ENCODE measurements around the gene TRAPPC4. TPM values are rescaled to one million over a fixed set of nuclear protein-coding genes. Genes with fewer than 3 reads are reported as not detected.

TRAPPC4 gene
- polyA plus RNA-seq, 1 donor (not counting 4 experiments of a cell fraction or from before 2014, with no cell fraction given) = 121 TPM

- Histone ChIP-seq H3K27me3 (ENCODE audit: control insufficient read depth, extremely low read depth, insufficient read depth, low read length) (no peaks in the 10 kb centered on the region), H3K4me1 (ENCODE audit: control insufficient read depth, extremely low read depth, insufficient read depth, low read length) (peaks cover 14% of the 10 kb centered on the region), H4K20me1 (ENCODE audit: control insufficient read depth, extremely low read depth, insufficient read depth, low read length) (no peaks in the 10 kb centered on the region), H3K9ac (ENCODE audit: control insufficient read depth, extremely low read depth, insufficient read depth, low read length) (no peak overlapping the region), H3K9me1 (ENCODE audit: control insufficient read depth, extremely low read depth, insufficient read depth, low read length) (no peaks in the 10 kb centered on the region), H3K4me3 (ENCODE audit: control insufficient read depth in 2 of 3, extremely low read depth in 1 of 3, insufficient read depth in 2 of 3, low read depth in 1 of 3, low read length in 3 of 3) (no peak overlapping the region), H2AFZ (ENCODE audit: control insufficient read depth, low read length) (no peak overlapping the region), H3K27ac (ENCODE audit: control insufficient read depth, insufficient read depth, low read length) (no peak overlapping the region), H3K4me2 (ENCODE audit: control insufficient read depth, extremely low read depth, insufficient read depth, low read depth, low read length) (no peak overlapping the region), H3K79me2 (ENCODE audit: control insufficient read depth, insufficient read depth, low read length) (peaks cover 9% of the 10 kb centered on the region), H3K36me3 (ENCODE audit: control insufficient read depth in 2 of 2, extremely low read depth in 1 of 2, insufficient read depth in 2 of 2, low read length in 2 of 2) (peaks cover 24 to 40% of the 10 kb centered on the region in 2 experiments), H3K9me3 (ENCODE audit: control insufficient read depth, low read depth, low read length) (no peaks in the 10 kb centered on the region)
- no peak for TF ChIP-seq EZH2 (IDR thresholded peaks at IDR 0.05; ENCODE audit: low read length)
- TF ChIP-seq, protein P1, sequence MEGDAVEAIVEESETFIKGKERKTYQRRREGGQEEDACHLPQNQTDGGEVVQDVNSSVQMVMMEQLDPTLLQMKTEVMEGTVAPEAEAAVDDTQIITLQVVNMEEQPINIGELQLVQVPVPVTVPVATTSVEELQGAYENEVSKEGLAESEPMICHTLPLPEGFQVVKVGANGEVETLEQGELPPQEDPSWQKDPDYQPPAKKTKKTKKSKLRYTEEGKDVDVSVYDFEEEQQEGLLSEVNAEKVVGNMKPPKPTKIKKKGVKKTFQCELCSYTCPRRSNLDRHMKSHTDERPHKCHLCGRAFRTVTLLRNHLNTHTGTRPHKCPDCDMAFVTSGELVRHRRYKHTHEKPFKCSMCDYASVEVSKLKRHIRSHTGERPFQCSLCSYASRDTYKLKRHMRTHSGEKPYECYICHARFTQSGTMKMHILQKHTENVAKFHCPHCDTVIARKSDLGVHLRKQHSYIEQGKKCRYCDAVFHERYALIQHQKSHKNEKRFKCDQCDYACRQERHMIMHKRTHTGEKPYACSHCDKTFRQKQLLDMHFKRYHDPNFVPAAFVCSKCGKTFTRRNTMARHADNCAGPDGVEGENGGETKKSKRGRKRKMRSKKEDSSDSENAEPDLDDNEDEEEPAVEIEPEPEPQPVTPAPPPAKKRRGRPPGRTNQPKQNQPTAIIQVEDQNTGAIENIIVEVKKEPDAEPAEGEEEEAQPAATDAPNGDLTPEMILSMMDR (optimal IDR thresholded peaks at IDR 0.05 in 1 of 3, IDR thresholded peaks at IDR 0.05 in 1 of 3, conservative IDR thresholded peaks at IDR 0.05 in 1 of 3; ENCODE audit: extremely low read depth in 1 of 3, insufficient read depth in 2 of 3, low read length in 3 of 3) = no peak
- FAIRE-seq = no peak
- dilution Hi-C loops (cut with MboI; ENCODE audit: extremely low pct_ligation_motif_present, low sequenced_read_pairs) = no loop called here
- no peak for DNase-seq (ENCODE audit: low read depth, low spot score)
Observed at GRCh38 chr11:119027561-119028345, 9.2 kb downstream of the TRAPPC4 start.

DNA sequence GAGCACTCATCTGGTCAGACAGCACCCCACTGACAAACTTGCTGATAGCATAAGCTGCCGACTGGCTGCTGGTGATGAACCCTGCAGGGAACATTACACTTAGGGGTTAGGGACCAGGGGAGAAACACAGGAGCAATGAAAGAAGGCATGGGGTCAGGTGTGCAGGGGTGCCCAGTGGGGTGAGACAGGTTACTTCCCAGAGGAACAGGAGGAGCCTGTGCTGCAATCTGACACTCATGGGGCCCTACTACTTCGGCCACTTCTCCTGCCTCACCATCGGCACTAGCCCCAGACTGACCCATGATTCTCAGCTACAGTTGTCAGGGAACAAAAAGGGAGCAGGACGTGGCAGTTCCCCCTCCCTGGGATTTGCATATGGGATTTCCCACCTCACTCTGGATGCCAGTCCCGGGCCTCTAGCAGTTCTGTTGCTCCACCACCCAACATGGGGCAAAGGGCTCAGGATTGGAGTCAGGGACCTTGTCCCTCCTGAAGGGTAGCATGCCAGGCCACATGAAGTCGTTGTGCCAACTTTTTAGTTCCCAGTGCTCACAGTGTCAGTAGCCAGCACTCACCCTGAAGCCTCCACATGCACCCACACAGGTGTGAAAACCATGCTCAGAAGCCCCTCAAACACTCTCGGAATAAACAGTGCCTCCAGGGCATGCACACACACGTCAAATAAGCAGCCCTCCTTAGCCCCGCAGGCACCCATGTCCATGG lies 9.9 kb downstream of the TRAPPC4 start:
- dilution Hi-C loops (cut with MboI; ENCODE audit: extremely low pct_ligation_motif_present, low sequenced_read_pairs) = no loop called here
- FAIRE-seq = no peak
- Histone ChIP-seq H3K27ac (ENCODE audit: control insufficient read depth, insufficient read depth, low read length) (no peak overlapping the region), H4K20me1 (ENCODE audit: control insufficient read depth, extremely low read depth, insufficient read depth, low read length) (no peaks in the 10 kb centered on the region), H3K9me1 (ENCODE audit: control insufficient read depth, extremely low read depth, insufficient read depth, low read length) (no peaks in the 10 kb centered on the region), H3K4me2 (ENCODE audit: control insufficient read depth, extremely low read depth, insufficient read depth, low read depth, low read length) (peak overlapping the region; percentile 95), H3K4me3 (ENCODE audit: control insufficient read depth in 2 of 3, extremely low read depth in 1 of 3, insufficient read depth in 2 of 3, low read depth in 1 of 3, low read length in 3 of 3) (no peak overlapping the region), H2AFZ (ENCODE audit: control insufficient read depth, low read length) (no peak overlapping the region), H3K36me3 (ENCODE audit: control insufficient read depth in 2 of 2, extremely low read depth in 1 of 2, insufficient read depth in 2 of 2, low read length in 2 of 2) (peaks cover 22 to 35% of the 10 kb centered on the region in 2 experiments), H3K9ac (ENCODE audit: control insufficient read depth, extremely low read depth, insufficient read depth, low read length) (no peak overlapping the region), H3K27me3 (ENCODE audit: control insufficient read depth, extremely low read depth, insufficient read depth, low read length) (no peaks in the 10 kb centered on the region), H3K79me2 (ENCODE audit: control insufficient read depth, insufficient read depth, low read length) (peaks cover 9% of the 10 kb centered on the region), H3K9me3 (ENCODE audit: control insufficient read depth, low read depth, low read length) (no peaks in the 10 kb centered on the region), H3K4me1 (ENCODE audit: control insufficient read depth, extremely low read depth, insufficient read depth, low read length) (peaks cover 14% of the 10 kb centered on the region)
- no peak for DNase-seq (ENCODE audit: low read depth, low spot score)
- TF ChIP-seq EZH2 (IDR thresholded peaks at IDR 0.05; ENCODE audit: low read length) = no peak
- TF ChIP-seq, protein P1 (optimal IDR thresholded peaks at IDR 0.05 in 1 of 3, IDR thresholded peaks at IDR 0.05 in 1 of 3, conservative IDR thresholded peaks at IDR 0.05 in 1 of 3; ENCODE audit: extremely low read depth in 1 of 3, insufficient read depth in 2 of 3, low read length in 3 of 3) = no peak
